ENCODE data around the gene ITPK1. TPM values are rescaled to one million over a fixed set of nuclear protein-coding genes. Genes with fewer than 3 reads are reported as not detected.

The ITPK1 gene
- polyA plus RNA-seq, 2 of the 4 experiments (the other 2 are of a cell fraction) = 46.2 to 47.0 TPM

- H3K27ac ChIP-seq = 0 out of 6 replicates have a peak overlapping the region, but pooled peaks of 1 of the 2 experiments have one; percentile 13
- ChIA-PET POLR2A (no interaction called here), CTCF (interaction anchor here (0.5 kb wide), 1 partner anchor 238 kb away, joined by 3 read pairs; no protein-coding TSS in a partner anchor)
- peaks cover 10% of the 10 kb centered on the region; the same call in 2 of the 3 replicates for H3K4me1 ChIP-seq
- DNase-seq (ENCODE audit: low read depth in 1 of 2, low spot score in 1 of 2) (no peak), FAIRE-seq (no peak), ATAC-seq (no peak)
- WGBS (ENCODE audit: missing lambda C conversion rate) = 88% methylated on average over 20 of the region's 20 CpGs
- no peaks in the 10 kb centered on the region for H3K9me3 ChIP-seq
- H3K4me3 ChIP-seq = no peak overlapping the region
- no peak overlapping the region for H3K4me2 ChIP-seq
- no peak for TF ChIP-seq SREBF2 (IDR thresholded peaks at IDR 0.05)
- no peak for TF ChIP-seq HOXB5 (CRISPR knock-in tag; IDR thresholded peaks at IDR 0.05)
- no peak for TF ChIP-seq USF2 (IDR thresholded peaks at IDR 0.05)
Observed at GRCh38 chr14:93014058-93015023, 101.4 kb downstream of the ITPK1 start.

DNA sequence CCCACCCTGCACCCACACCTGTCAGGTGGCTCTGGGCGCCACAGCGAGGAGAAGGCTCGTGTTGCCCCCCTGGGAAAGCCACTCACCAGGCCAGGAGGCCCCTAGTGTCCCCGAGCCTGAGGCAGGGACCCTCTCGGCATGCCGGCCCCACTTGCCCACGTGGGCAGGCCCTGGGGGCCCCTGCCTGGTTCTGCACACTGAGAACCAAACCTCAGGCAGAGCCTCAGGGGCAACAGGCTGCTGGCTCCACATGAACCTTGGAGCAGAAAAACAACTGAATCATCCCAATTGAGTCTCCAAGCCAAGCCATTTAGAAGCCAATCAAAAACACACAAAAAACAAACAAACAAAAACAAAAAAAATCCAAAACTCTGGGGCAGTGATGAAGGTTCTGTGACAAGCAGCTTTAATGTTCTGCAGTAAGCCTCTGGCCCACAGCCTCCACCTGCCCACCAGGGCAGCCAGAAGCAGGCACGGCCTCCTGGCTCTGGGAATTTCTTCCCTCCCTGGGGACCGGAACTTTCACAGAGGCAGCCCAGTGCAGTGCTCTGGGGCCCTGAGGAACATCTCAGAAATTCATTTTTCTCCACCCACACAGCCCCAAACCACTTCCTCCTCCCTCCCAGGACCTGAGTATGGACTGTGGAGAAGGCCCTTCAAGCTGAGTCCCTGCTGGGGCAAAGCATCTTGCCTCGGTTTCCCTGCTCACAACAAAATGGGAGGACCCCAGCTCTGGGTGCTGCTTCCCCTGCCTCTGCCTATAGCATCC, 102.6 kb downstream of the ITPK1 start:
- H3K4me2 ChIP-seq = no peak overlapping the region
- no peak overlapping the region for H3K4me3 ChIP-seq
- H3K9me3 ChIP-seq = no peaks in the 10 kb centered on the region
- FAIRE-seq = no peak
- POLR2A ChIA-PET = no interaction called here
- CTCF ChIA-PET = interaction anchor here (0.5 kb wide), 1 partner anchor 239 kb away, joined by 3 read pairs; no protein-coding TSS in a partner anchor
- no peak for TF ChIP-seq PHF8 (IDR thresholded peaks at IDR 0.05; ENCODE audit: borderline replicate concordance, low read depth)
- TF ChIP-seq USF2 (IDR thresholded peaks at IDR 0.05) = no peak
- TF ChIP-seq, protein P1, sequence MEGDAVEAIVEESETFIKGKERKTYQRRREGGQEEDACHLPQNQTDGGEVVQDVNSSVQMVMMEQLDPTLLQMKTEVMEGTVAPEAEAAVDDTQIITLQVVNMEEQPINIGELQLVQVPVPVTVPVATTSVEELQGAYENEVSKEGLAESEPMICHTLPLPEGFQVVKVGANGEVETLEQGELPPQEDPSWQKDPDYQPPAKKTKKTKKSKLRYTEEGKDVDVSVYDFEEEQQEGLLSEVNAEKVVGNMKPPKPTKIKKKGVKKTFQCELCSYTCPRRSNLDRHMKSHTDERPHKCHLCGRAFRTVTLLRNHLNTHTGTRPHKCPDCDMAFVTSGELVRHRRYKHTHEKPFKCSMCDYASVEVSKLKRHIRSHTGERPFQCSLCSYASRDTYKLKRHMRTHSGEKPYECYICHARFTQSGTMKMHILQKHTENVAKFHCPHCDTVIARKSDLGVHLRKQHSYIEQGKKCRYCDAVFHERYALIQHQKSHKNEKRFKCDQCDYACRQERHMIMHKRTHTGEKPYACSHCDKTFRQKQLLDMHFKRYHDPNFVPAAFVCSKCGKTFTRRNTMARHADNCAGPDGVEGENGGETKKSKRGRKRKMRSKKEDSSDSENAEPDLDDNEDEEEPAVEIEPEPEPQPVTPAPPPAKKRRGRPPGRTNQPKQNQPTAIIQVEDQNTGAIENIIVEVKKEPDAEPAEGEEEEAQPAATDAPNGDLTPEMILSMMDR (IDR thresholded peaks at IDR 0.05) = no peak
- TF ChIP-seq TFCP2L1 (CRISPR knock-in tag; IDR thresholded peaks at IDR 0.05) = no peak
- TF ChIP-seq NPAS2 (CRISPR knock-in tag; IDR thresholded peaks at IDR 0.05; ENCODE audit: borderline replicate concordance) = no peak
- TF ChIP-seq, protein P2, sequence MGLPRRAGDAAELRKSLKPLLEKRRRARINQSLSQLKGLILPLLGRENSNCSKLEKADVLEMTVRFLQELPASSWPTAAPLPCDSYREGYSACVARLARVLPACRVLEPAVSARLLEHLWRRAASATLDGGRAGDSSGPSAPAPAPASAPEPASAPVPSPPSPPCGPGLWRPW (IDR thresholded peaks at IDR 0.05) = no peak
- TF ChIP-seq RAD21 (conservative IDR thresholded peaks at IDR 0.05 in 1 of 2, IDR thresholded peaks at IDR 0.05 in 1 of 2) = no peak
- TF ChIP-seq SMC3 (IDR thresholded peaks at IDR 0.05) = no peak
- no peak for TF ChIP-seq RFX5 (IDR thresholded peaks at IDR 0.05)
- no peak for TF ChIP-seq ESRRA (IDR thresholded peaks at IDR 0.05; ENCODE audit: borderline replicate concordance, low read length)
- 83% methylated on average over 6 of the region's 10 CpGs for WGBS (ENCODE audit: missing lambda C conversion rate)
- no peak for ATAC-seq
- H3K4me1 ChIP-seq = peaks cover 16% of the 10 kb centered on the region
- DNase-seq (ENCODE audit: low read depth in 1 of 2, low spot score in 1 of 2) = no peak
- H3K27ac ChIP-seq = peak overlapping the region in 1 of 2 experiments; percentile 36; a peak in 2 of 6 replicates

DNA sequence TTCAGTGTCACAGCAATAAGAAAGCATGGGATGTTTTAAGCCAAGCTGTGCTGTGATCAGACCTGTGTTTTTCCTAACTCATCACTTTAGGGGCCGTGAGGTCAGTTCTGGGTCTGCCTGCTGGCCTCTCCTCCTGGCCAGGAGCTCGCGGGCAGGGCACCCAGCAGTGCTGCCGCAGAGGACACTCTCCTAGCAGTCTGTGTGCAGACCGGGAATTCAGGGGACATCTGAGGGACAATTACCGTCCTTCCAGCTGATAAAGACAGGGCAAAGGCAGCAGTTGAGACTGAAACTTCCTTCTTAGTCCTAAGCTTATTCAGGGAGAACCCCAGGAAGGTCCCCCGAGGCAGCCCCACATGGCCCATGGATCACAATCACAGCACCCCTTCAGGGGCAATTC, 103.2 kb downstream of the ITPK1 start:
- Histone ChIP-seq H3K4me3 (no peak overlapping the region), H3K4me2 (no peak overlapping the region), H3K4me1 (peaks cover 23% of the 10 kb centered on the region), H3K9me3 (no peaks in the 10 kb centered on the region), H3K27ac (peak overlapping the region in 1 of 2 experiments; percentile 15; a peak in 2 of 6 replicates)
- WGBS (ENCODE audit: missing lambda C conversion rate) = 92% methylated on average over 7 of the region's 7 CpGs
- TF ChIP-seq MAFK (IDR thresholded peaks at IDR 0.05; ENCODE audit: partially characterized antibody) (peak; percentile 13), CHD4 (IDR thresholded peaks at IDR 0.05; ENCODE audit: borderline replicate concordance) (no peak)
- FAIRE-seq (no peak), ATAC-seq (no peak), DNase-seq (ENCODE audit: low read depth in 1 of 2, low spot score in 1 of 2) (no peak)
- POLR2A ChIA-PET = no interaction called here
- CTCF ChIA-PET = no interaction called here
